ENCODE measurements around the gene ENPP3. TPM values are rescaled to one million over a fixed set of nuclear protein-coding genes. Genes with fewer than 3 reads are reported as not detected.

The ENPP3 gene
- polyA plus RNA-seq, 1 of the 3 experiments (the other 2 are of a cell fraction) = not detected

GRCh38 chr6:131660195-131660594 is 23.1 kb downstream of the ENPP3 start:
- no peak for DNase-seq
- Histone ChIP-seq H3K27me3 (ENCODE audit: insufficient read depth) (no peaks in the 10 kb centered on the region; the same call in 1 of the 2 replicates), H3K4me2 (no peak overlapping the region), H3K9ac (no peak overlapping the region), H3K4me3 (ENCODE audit: low read depth in 2 of 2, low read length in 1 of 2) (no peak overlapping the region), H3K4me1 (ENCODE audit: control insufficient read depth in 1 of 2, insufficient read depth in 2 of 2, low read depth in 1 of 2, low read length in 1 of 2) (no peaks in the 10 kb centered on the region), H3K9me2 (no peaks in the 10 kb centered on the region), H3K79me2 (ENCODE audit: insufficient read depth) (no peaks in the 10 kb centered on the region), H3K9me3 (no peaks in the 10 kb centered on the region), H2AFZ (ENCODE audit: low read depth) (no peak overlapping the region), H3F3A (replicated peaks; ENCODE audit: insufficient read depth) (no peaks in the 10 kb centered on the region), H3K36me3 (replicated peaks in 1 of 2; ENCODE audit: control insufficient read depth in 1 of 2, insufficient read depth in 2 of 2, low read length in 1 of 2) (no peaks in the 10 kb centered on the region), H4K20me1 (ENCODE audit: insufficient read depth) (no peaks in the 10 kb centered on the region), H3K27ac (ENCODE audit: low read depth in 2 of 2, low read length in 1 of 2) (no peak overlapping the region)
- no peak for TF ChIP-seq NRF1 (IDR thresholded peaks at IDR 0.05; ENCODE audit: low read depth, low read length)
- no peak for TF ChIP-seq REST (IDR thresholded peaks at IDR 0.05; ENCODE audit: low read depth, low read length)
- TF ChIP-seq, protein P1, sequence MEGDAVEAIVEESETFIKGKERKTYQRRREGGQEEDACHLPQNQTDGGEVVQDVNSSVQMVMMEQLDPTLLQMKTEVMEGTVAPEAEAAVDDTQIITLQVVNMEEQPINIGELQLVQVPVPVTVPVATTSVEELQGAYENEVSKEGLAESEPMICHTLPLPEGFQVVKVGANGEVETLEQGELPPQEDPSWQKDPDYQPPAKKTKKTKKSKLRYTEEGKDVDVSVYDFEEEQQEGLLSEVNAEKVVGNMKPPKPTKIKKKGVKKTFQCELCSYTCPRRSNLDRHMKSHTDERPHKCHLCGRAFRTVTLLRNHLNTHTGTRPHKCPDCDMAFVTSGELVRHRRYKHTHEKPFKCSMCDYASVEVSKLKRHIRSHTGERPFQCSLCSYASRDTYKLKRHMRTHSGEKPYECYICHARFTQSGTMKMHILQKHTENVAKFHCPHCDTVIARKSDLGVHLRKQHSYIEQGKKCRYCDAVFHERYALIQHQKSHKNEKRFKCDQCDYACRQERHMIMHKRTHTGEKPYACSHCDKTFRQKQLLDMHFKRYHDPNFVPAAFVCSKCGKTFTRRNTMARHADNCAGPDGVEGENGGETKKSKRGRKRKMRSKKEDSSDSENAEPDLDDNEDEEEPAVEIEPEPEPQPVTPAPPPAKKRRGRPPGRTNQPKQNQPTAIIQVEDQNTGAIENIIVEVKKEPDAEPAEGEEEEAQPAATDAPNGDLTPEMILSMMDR (IDR thresholded peaks at IDR 0.05) = no peak
- no peak for TF ChIP-seq POLR2AphosphoS5 (IDR thresholded peaks at IDR 0.05; ENCODE audit: low read depth, low read length)
- no peak for TF ChIP-seq NFIC (IDR thresholded peaks at IDR 0.05; ENCODE audit: borderline replicate concordance)
- no peak for TF ChIP-seq RAD21 (IDR thresholded peaks at IDR 0.05; ENCODE audit: low read length)
- no peak for TF ChIP-seq TEAD4 (IDR thresholded peaks at IDR 0.05; ENCODE audit: borderline replicate concordance, insufficient read depth)
- TF ChIP-seq, protein P2, sequence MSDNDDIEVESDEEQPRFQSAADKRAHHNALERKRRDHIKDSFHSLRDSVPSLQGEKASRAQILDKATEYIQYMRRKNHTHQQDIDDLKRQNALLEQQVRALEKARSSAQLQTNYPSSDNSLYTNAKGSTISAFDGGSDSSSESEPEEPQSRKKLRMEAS (IDR thresholded peaks at IDR 0.05; ENCODE audit: low read depth) = no peak
- TF ChIP-seq ELF1 (IDR thresholded peaks at IDR 0.05) = no peak
- ChIA-PET CTCF (no interaction called here), POLR2A (no interaction called here)
- WGBS (ENCODE audit: low lambda C conversion rate) = 9% methylated on average over 1 of the region's 1 CpG

- H3K4me2 ChIP-seq = no peak overlapping the region
- H2AFZ ChIP-seq (ENCODE audit: low read depth) = no peak overlapping the region
- H3K4me1 ChIP-seq (ENCODE audit: control insufficient read depth in 1 of 2, insufficient read depth in 2 of 2, low read depth in 1 of 2, low read length in 1 of 2) = no peaks in the 10 kb centered on the region
- ChIA-PET CTCF (interaction anchor here (1.5 kb wide), 1 partner anchor 36 kb away, joined by 6 read pairs; the partner anchor contains the start of gene MED23), POLR2A (no interaction called here)
- WGBS (ENCODE audit: low lambda C conversion rate) = 5% methylated on average over 2 of the region's 2 CpGs
- no peak for DNase-seq
- H3K79me2 ChIP-seq (ENCODE audit: insufficient read depth) = no peaks in the 10 kb centered on the region
- H3F3A ChIP-seq (replicated peaks; ENCODE audit: insufficient read depth) = no peaks in the 10 kb centered on the region
- H4K20me1 ChIP-seq (ENCODE audit: insufficient read depth) = no peaks in the 10 kb centered on the region
- H3K9ac ChIP-seq = no peak overlapping the region
- no peaks in the 10 kb centered on the region for H3K9me3 ChIP-seq
- peaks cover 5% of the 10 kb centered on the region; the same call in 1 of the 2 replicates for H3K27me3 ChIP-seq (ENCODE audit: insufficient read depth)
- no peaks in the 10 kb centered on the region for H3K36me3 ChIP-seq (replicated peaks in 1 of 2; ENCODE audit: control insufficient read depth in 1 of 2, insufficient read depth in 2 of 2, low read length in 1 of 2)
- no peak overlapping the region for H3K27ac ChIP-seq (ENCODE audit: low read depth in 2 of 2, low read length in 1 of 2)
- H3K4me3 ChIP-seq (ENCODE audit: low read depth in 2 of 2, low read length in 1 of 2) = no peak overlapping the region
- H3K9me2 ChIP-seq = no peaks in the 10 kb centered on the region
- no peak for TF ChIP-seq TEAD4 (IDR thresholded peaks at IDR 0.05; ENCODE audit: borderline replicate concordance, insufficient read depth)
- TF ChIP-seq CHD2 (IDR thresholded peaks at IDR 0.05; ENCODE audit: low read length, partially characterized antibody) = no peak
- no peak for TF ChIP-seq REST (IDR thresholded peaks at IDR 0.05; ENCODE audit: low read depth, low read length)
- TF ChIP-seq RCOR1 (IDR thresholded peaks at IDR 0.05; ENCODE audit: low read length) = no peak
- TF ChIP-seq, protein P2 (IDR thresholded peaks at IDR 0.05; ENCODE audit: low read depth) = no peak
- no peak for TF ChIP-seq SMC3 (IDR thresholded peaks at IDR 0.05; ENCODE audit: low read depth, low read length)
- TF ChIP-seq FOXM1 (IDR thresholded peaks at IDR 0.05; ENCODE audit: low read depth) = no peak
Measured at GRCh38 chr6:131663578-131664165, 26.6 kb downstream of the ENPP3 start.
